Nucleus accumbens (tissue), 56 donors: ENCODE data around the gene TBC1D22A.
"Not testable (repeated sequence)": the region's sequence is repeated elsewhere in the genome, so short reads cannot be mapped to it uniquely, and the experiment has no call there.

Experiments used
- DNase-seq, 56 donors: peaks; one replicate each; lab custom pipeline; 2025; lab: John Stamatoyannopoulos, UW

The TBC1D22A gene

DNA sequence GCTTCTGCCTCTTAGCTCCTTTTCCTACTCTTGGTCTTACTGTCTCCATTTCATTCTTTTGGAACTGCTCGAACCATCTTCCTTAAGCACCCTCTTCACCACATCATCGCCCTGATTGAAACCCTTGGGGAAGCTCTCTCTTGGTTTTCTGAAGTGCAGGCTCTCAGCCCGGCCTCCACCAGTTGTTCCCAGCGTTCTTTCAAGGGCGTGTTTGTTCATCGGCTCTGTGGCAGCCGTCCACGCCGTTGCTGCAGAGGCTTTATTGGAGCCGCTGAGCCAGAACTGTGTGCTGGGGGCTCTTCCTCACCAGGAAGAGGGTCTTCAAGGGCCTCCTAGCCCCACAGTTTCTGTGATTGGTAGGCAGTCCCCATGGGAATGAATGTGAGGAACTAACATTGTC, 214.1 kb downstream of the TBC1D22A start:
- no peak for DNase-seq

DNA sequence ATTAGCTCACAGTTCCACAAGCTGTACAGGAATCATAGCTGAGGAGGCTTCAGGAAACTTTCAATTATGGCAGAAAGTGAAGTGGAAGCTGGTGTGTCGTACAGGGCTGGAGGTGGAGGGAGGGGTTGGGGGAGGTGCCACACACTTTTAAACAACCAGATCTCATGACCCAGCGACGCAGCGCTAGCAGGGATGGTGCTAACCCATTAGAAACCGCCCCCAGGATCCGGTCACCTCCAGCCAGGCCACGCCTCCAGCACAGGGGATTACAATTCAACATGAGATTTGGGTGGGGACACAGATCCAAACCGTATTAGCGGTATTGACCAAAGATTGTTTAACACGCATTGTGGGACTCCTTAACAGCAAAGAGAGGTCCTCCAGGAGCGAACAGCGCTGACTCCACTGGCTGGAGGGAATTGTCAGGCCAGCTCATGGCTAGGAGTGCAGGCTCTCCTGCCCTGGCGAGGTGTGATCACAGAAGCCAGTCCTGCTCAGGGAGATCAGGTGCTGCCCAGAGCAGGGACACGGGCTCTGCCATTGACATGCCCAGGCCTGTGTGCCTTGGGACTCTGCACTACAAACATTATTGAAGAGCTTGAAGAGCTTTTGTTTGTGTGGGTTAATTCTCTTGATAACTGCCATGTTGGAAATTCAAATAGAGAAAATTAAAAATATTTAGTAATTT, 215.3 kb downstream of the TBC1D22A start:
- DNase-seq: no peak

DNA sequence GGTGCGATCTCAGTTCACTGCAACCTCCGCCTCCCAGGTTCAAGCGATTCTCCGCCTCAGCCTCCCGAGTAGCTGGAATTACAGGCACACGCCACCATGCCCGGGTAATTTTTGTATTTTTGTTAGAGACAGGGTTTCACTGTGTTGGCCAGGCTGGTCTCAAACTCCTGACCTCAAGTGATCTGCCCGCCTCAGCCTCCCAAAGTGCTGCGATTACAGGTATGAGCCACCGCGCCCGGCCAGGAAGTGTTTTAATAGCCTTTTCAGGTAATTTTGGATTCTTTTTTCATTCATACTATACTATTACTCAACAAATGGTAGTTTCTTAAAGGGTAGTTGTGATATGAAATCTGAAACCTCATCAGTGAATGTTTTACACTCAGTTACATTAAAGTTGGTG, 216.2 kb downstream of the TBC1D22A start:
- not testable (repeated sequence) for DNase-seq

DNA sequence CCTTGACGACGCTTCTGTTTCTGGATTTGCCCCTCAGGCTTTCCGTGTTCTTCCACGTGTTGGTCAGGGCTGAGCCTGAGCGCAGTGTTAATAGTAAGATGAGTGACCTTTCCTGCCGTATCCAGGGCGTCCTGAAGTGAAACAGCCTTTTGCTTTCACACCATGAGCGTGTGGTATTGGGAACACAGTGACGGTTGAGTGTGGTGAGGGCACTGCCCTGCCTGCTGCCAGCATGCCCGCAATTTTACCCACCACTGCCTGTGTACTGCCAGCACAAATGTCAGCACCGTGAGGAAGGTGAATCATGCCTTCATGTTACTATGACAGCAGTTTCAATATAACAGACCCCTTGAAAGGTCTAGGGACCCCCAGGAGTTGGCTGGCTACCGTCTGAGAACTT, 217.1 kb downstream of the TBC1D22A start:
- no peak for DNase-seq

DNA sequence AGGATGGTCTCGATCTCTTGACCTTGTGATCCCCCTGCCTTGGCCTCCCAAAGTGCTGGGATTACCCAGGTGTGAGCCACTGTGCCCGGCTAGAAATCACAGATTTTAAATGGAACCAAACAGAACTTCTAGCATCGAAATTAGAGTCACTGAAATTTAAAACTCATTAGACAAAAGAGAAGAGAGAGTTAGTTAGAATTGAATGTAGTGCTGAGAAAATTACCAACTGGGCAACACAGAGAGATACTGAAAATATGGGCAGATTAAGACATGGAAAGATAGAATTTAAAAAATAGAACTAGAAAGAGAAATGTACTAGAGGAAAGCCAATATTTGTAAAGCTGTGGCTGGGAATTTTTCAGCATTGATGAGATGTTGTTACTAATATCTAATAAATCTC, 217.9 kb downstream of the TBC1D22A start:
- DNase-seq: no peak

DNA sequence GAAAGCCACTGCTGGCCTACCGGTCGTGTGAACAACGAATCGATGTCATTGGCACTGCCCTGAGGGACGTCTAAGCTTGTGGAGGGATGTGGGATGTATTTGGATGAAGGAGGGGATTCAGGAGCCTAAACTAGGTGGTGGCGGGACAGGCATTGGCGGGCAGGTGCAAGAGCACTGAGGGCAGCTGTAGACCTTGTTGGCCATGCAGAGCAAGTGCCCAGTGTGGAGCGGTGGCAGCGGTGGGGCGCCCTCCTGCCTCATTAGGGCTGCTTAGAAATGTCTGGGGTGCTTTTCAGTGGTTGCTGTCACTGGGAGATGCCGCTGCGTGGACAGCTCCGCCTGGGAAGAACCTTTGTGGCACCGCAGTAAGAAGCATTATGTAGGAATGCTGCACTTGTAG, 220.2 kb downstream of the TBC1D22A start:
- DNase-seq: no peak

DNA sequence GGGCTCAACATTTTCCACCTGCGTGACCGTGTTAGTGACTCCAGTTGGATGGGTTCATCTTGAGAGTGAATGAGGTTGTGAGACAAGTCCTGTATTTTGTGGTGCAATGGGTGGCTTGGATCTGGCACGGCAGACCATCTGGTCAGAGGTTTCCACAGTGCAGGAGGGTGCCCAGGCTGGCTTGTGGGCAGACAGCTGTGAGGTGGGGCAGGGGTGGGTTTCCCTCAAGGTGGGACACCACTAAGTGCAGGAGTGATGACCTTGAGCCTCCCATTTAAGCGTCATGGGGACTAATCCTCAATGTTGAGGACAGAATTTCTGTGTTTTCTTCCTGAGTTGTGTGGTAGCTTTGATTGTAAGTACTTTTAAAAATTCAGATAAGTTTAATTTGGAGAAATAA, 220.6 kb downstream of the TBC1D22A start:
- DNase-seq: no peak

DNA sequence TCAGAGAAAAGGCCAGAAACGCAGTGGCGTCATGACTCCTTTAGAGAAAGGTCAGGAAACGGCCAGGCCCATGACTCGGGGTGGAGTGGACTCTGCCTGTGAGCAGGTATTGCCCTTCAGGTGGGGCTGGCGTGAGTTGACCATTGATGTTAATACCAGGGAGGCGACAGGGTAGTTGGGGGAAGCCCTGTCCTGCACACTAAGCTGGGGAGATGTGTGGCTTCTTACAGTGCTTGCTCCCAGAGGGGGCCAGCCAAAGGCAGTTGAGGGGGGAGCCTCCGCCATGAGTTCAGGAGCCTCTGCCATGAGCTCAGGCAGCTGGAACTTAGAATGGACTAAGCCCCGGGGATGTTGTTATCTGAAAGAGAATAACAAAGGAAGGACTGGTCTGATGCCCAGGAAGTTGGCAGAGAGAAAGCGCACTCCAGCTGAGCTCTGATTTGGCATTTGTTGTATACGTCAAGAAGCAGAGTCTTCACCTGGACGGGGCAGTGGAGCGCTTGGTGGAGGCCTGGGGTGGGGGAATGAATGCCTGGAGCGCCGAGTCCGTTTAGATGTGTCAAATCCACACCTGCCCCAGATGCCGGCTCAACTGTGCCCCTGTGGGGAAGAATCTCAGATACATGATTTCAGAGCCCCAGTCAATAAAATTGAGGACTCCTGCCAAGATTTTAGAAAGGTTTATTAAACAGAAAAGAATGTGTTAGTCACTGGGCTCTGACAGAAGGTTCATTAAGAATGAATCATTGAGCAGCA, 222.5 kb downstream of the TBC1D22A start:
- no peak for DNase-seq

DNA sequence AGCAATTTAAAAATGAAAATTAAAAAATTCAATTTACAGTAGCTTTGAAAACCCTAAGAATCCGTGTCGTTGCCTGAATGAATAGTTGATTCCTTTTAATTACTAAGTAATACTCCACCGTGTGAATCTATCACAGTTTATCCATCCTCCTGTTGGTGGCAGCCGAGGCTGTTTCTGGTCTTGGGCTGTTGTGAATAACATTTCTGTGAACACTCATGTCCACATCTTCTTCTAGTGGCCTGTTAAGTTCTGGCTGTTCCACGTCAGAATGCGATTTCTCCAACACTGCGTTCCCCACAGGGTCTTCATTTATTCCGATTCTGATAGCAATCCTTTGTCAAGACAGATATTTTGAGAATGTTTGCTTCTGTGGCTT, 223.0 kb downstream of the TBC1D22A start:
- no peak for DNase-seq

DNA sequence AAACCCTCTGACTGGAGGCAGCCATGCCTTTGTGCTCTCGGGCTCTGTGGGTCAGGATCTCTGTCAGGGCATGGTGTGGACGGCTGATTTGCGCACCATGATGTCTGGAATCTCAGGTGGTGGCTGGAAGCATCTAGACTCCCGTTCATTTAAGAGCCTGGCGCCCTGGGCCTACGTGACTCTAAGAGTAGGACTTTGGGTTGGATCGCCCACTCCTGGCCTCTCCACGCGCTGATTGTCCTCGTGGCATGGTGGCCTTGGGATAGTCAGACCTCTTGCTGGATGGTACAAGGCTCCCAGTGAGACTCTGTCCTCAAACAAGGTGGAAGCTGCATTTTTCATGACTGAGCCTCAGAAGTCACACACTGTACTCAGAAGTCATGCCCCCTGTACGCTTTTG, 224.3 kb downstream of the TBC1D22A start:
- DNase-seq: no peak

DNA sequence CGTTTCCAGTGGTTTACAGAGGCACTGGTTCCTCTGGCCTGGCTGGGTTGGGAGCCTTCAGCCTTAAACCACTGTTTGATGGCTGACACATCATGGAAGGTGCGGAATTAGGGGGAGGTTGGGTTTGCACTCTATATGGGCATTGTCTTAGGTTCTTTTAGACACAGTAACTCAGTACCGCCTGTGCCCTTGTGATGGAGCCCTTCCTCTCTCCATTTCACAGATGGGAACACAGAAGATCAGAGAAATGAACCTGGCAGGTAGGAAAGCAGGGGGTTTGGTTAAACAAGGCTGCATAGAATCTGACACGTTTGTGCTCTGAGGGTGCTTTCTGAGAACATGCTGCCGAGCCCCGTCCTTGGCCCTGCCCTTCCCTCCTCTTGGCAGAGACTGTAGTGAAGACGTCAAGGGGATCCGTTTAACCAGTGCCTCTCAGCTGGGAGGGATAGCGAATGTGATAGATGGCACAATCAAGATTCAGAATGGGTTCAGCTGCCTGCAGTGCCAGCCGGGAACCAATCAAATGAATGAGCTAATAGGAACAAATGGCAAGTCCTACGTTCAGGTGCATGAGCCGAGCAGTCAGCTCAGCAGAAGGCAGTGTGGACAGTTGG, 228.6 kb downstream of the TBC1D22A start:
- no peak for DNase-seq

DNA sequence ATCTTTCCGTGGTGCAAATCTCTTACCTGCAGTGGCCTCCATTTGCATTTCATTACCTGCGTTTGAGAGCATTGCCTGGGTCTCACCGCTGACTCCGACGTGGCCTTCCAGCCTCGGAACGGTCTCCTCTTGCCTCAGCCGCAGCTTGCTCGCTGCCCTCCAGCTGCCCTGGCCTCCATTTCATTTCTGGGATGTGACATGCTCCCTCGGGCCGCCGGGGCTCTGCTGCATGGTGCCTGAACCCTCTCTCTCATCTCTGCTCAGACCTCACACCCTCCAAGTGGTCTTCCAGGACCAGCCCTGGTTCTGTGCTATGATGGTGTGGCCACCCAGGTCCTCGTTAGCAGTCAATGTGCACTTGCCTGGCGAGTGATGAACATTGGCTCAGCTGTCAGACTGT, 229.2 kb downstream of the TBC1D22A start:
- no peak for DNase-seq

DNA sequence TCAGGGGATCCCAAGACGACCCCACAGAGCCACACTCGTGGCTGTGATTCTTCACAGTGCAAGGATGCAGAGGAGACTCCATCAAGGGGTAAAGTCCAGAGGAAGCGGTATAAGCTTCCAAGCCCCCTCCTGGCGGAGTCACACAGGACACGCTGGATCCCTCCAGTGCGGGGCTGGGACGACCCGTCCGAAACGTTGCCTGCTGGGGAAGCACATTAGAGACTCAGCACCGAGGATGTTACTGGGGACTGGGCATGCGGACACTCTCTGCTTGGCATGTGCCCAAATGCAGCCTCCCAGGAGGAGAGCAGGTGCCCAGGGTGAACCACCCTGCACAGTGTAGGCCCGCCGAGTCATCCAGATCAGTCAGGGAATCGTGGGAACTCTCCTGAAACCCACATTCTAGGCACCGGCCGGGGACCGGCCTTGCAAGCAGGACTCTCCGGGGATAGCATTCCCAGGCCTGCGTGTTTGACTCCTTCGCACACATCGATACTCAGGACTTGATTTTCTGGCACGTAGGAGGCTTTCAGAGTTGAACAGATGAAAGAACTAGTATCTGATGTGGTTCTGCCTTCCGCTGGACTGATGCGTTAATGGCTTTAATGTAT, 229.8 kb downstream of the TBC1D22A start:
- DNase-seq: no peak

DNA sequence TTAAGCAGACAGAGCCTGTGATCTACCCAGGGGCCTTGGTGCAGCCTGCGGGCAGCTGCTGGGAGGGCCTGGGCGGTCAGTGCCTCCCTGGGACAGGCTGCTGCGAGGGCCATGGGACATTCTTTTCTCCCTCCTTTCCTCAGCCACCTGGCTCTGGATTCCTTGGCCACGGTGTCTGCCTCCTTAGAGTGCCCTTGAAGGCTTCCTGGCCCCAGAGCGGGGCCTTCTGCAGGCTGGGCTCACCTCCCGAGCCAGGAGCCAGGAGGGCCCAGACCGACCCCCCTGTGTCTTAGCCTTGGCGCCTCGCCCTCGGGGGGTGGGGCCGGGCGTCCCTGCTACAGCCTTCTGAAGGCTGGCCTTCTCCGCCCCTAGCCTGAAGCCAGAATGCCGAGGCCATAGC, 231.2 kb downstream of the TBC1D22A start:
- peak in 2 of 56 donors; percentile 1 to 17 for DNase-seq

DNA sequence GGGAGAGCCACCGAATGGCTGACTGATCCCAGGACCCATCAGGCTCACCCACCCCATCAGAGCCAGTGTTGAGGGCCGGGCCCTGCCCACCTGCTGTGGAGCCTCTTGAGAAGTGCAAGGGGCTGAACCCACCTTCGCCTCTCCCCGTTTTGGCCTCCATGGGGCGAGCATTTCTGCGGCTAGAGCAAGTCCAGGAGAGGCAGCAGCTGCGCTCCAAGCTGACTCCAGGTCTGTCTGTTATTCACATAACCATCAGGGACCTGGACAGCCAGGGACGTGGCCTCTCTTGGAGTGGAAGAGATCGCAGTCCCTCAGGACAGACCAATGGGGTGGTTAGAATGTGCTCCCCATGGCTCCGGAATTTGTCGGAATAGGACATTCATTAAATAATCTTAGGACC, 231.8 kb downstream of the TBC1D22A start:
- no peak for DNase-seq

DNA sequence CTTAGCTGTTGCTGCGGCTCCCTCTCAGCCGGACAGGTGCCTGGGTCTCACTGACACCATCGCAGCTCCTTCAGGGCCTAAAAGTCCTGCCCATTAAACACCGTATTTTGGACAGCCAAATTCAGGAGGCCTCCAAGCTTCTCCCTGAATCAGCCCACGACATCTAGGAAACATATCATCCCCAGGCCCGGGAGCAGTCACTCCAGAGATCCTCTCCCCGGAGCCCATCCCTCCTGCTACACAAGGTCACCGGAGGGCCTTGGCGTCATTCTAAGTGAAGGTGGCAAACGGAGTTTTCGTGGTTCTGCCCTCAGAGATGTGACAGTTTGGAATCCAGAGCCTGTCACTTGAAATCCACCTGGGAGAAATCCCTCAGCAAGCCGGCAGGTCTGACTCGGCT, 232.5 kb downstream of the TBC1D22A start:
- DNase-seq: no peak

DNA sequence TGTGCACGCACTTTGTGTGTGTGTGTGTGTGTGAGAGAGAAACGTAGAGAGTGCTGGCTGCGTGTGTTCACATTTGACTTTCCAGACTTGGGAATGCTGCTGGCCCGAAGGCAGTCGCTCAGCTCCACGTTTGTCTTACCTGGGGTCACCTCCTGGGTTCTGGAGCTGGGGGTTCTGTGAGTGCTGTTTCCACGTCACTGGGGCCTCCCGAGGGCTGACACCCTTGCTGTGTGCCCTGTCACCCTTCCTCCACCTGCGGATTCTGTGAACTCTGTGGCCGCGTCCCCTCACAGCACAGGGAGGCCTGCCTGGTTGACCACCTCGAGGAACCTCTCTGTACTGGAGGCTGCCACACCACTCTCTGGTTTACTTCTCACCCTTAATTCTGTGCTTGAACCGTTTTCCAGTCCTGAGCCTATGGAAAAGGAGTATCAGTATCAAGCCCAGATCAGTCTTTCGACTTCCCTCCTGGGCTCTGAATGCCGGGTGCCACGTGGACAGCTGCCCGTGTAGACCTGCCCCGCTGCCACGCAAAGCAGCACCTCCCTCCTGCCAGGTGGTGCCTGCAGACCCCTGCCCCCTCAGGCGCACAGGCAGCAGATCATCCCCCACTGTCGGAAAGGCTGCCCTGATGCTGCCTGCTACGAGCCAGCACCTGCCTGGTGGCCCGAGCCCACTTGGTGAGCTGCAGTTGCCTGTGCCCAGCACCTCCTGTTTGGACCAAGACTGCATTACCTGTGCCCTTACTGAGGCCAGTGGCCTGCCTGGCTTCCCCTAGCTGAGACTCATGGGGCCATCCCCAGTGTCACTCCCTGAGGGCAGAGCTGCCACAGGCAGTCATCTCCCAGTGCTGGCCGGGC, 233.3 kb downstream of the TBC1D22A start:
- DNase-seq: no peak

DNA sequence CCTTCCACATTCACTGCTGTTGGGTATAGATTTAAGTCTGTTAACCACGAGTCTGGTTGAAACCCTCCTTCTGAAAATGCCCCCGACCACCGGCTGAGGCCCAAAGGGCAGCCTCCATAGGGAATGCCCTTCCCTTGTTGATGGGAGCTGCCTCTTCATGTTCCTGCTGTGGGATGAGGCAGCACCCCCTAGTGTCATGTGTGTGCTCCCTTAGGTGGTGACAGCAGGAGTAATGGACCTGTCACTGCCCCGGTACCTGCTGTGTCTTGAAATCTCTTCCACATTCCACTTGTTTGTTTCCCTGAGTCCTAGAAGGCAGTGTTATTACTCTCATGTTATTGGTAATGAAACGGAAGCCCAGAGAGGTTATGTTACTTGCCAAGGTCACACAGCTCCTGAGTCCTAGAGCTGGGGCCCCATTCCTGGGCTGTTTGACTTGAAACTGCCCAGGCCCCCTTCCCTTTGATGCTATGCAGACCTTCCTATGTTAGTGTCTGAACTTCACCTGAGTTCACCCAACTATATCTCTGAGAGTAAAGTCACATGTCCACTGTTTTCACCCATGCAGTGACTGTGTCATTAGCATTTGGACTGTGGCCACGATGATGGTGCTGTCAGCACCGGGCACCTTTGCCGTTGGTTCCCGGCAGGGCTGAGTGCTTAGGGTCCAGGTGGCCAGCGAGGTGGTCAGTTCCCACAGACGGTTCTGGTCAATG, 234.3 kb downstream of the TBC1D22A start:
- no peak for DNase-seq

DNA sequence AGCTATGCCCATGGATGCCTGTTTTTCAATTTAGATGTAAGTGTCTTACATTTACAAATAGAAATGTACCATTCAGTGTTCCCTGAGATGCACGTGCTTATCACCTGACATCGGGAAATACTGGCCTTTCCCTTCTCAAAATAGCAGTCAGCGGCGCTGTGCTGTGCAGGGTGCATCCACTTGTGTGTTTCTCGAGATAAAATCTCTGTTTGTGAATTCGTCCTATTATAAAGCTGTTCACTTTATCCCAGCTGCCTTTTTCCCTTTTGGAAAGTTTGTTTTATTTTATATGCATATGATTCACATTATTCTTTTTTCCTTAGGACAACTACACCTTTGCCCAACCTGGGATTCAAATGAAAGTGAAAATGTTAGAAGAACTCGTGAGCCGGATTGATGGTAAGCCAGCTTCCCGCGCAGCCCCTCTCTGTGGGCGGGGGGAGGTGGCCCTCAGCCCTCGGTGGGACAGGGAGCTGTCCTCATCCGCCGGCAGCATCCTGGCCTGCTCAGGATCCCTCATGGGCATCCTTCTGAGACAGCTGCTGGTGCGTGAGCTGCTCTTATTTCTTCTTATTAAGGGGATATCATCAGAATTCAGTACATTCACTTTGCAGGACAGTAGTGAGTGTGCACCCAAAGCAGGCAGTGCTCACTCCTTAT, 235.0 kb downstream of the TBC1D22A start:
- DNase-seq: no peak
